Tongue (tissue), 2 donors: Measurements from ENCODE around the gene NRXN3. TPM values are rescaled to one million over a fixed set of nuclear protein-coding genes. Genes with fewer than 3 reads are reported as not detected.
"Not testable (repeated sequence)": the region's sequence is repeated elsewhere in the genome, so short reads cannot be mapped to it uniquely, and the experiment has no call there.

ENCODE experiments used
- DNase-seq: peaks from one replicate; pipeline ENCODE4 v3.0.0-alpha.2; 2015
- total RNA-seq: library from RNA; depleted of rRNA; stranded (reverse); fragments of >200 nt; gene quantifications from one replicate; pipeline ENCODE4 v1.2.3, GENCODE V29; 2014

Gene NRXN3
- total RNA-seq, 1 donor from 2014 or later: 2.9 TPM

DNA sequence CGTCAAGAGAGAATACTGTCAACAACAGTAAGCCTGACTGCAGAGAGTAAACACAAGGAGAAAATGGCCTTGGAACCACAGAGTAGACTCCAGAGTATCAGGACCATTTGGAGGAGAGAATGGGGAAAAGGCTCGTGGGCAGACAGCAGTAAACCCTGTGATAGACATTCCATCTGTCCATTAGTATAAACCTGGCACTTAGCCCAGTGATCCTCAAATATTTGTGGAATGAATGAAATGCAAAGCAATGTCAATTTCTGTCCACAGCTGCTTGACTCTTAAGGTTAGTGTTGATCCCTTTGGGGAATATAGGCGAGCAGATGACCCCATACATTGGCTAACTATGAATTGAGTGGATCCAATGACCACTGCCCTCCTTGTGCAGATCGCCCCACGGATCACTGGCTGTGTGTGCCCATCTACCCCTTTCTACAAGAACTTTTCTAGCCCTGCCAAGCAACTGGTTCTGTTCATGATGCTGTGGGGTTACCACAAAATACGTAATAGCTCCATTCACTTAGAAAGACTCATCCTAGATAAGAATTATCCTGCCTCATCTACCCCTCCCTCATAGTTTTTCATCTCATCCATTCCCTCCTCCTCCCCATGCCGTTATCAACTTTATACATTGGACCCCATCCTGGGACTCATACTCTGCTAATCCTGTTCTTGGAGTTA lies 846.8 kb downstream of the NRXN3 start:
- peak; percentile 59 for DNase-seq

DNA sequence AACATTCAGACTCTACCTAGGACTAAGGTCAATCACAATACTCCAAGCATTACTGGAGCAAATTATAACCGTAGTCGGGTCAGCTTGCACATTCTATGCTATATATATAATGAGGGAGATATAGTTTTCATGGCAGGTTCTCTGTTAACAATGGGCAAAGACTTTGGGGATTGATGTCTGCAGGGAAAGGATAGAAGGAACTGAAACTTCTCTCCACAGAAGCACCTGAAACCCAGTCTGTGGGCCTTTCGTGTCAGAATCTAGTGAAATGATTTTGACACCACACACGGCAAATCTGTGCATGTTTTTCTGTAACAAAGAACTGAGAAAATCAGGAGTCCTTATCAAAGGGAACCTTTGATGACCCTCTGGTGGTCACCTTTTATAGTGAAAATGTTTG lies 847.4 kb downstream of the NRXN3 start:
- DNase-seq: no peak

DNA sequence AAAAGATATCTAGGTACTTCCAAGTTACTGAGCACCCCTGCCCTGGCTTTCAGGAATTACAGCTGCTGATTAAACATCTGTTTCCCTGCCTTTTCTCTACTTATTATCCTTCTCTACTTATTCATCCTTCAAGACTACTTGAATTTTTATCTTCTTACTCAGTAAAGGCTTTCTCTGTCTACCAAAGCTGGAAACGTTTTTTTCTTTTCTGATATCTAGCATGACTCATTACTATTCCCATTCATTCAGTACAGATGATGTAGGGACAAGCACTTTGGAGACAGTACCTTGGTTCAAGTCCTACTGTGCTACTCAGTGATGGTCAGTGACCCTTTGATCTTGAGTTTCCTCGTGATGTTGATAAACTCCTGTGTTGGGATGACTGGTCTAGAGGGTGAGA lies 848.7 kb downstream of the NRXN3 start:
- DNase-seq: no peak

DNA sequence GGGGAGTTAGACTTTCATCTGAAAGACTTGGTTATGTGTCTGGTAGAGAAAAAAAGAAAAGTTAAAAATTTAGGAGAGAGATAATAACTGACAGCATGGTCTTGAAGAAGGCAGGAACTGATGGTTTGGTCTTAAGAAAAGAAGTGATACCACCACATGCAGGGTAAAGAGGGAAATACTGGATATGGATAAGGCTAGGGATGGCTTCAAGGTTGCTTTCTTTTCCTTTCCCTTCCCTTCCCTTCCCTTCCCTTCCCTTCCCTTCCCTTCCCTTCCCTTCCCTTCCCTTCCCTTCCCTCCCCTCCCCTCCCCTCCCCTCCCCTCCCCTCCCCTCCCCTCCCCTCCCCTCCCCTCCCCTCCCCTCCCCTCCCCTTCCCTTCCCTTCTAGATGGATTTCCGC lies 849.7 kb downstream of the NRXN3 start:
- DNase-seq: not testable (repeated sequence)

DNA sequence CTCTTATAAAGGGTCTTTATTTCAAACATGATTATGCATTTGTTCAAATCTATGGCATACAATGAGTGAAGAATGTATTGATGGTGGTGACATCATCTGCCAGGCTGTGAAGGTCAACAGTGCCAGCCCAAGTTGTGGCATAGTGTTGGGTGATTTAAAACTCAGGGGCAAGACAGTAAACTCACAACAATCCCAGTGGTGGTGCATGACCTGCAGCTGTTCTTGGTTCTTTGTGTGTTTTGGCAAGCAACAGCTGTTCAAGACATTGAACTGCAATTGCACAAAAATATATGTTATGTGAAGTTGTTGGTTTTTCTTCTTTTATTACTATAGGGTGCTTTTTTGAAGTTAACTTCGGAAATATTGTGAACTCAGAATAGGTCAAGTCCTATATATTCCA lies 851.6 kb downstream of the NRXN3 start:
- DNase-seq: peak; percentile 58

DNA sequence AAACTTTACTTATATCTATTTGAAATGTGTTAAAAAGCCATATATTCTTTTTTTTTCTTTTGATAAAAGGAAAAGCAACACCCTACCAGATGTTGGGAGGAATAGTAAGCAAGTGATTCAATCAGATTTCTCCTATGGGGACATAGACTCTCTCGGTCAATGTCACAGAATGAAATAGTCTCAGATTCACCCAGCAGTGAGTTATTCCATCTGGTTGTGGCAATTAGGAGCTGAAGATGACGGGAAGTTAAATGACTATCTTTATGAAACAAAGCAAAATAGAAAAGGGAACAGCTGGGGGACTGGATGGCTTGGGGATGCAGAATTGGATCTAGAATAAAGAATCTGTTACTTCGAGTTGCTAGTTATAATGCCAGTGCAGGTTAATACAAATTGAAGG lies 857.0 kb downstream of the NRXN3 start:
- DNase-seq: no peak

DNA sequence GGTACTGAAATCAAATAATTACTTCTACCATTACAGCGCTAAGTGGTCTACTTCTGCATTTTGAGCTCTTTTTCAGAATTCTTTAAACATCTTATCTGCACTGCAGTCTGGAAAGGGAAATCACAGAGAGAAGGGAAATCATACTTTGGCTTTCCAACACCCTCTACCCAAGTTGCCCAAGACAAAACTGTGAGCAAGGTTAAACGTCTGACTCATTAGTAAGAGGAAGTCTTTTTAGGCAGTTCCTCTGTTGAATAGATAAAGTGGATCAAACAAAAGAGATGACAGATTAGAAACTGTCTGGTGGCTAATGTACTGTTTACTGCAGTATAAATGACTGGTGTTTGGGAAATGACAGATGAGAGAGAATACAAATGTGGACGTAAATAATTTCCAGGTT lies 858.1 kb downstream of the NRXN3 start:
- no peak for DNase-seq

DNA sequence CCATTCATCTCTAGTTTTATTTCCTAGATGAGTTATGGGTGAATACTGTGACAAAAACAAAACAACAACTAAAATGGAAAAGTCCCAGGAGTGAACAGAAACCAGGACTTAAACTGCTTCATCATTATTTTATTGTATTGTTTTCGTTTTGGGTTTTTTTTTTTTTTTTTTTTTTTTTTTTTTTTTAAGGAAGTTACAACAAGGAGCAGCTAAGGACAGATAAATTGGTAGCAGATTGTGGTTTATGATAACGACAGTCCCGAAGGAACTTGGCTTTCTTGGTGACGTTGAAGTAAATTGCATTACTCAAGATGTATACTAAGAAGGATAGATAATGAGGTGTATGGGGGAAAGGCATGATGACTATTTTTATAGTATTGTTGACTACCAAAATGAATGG lies 866.3 kb downstream of the NRXN3 start:
- DNase-seq: no peak

DNA sequence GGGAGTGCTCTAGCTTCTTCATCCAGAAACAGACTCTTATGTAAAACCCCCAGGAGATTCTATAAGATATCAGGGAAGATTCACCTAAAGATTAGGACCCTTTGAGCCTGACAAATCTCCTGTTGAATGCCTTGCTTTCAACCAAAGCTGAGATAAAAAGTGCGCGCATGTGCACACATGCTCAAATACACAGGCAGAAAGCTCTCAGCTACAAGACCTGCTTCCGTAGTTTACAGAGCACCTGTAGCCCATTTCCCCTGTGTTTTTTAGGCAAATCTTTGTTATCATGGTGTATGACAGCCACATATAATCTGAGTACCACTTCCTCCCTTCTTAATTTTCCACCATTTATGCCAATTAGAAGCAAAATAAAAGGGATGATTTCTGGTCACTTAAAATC lies 866.9 kb downstream of the NRXN3 start:
- DNase-seq: no peak

DNA sequence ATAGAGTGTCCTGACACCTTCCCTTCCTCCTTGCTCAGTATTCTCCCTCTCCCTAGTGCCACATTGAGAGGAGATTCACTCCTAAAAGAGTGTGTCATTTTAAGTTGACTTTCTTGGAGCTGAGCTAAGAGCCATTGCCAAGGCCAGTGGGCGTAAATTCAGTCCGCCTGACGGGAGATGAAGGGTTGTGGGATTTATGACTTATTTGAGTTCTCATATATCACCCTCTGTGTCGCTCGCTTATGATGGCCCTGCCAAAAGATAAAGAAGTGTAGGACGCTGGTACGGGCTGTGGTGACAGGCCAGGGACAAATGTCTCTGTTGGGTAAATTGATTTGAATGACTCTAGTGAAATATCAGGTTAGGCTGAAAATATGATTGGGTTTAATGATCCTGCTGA lies 867.4 kb downstream of the NRXN3 start:
- DNase-seq: peak; percentile 13

DNA sequence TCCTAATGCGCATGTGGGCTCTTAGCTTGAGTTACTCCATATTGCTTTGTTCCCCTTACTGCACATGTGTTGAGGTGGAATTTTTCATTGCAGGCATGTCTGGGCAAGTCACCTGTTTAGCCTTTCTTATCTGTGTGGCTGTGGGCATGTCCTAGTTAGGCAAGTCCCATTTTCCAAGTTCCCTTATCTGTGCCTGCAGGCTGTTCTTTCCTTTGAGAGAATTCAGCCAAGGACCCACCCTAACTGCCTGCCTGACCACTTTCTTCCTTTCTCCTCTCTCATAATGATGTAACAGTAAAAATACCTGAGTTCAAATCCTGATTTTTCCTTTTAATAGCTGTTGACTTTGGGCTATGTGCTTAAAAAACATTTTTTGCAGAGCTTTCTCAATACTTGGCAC lies 870.6 kb downstream of the NRXN3 start:
- no peak for DNase-seq

DNA sequence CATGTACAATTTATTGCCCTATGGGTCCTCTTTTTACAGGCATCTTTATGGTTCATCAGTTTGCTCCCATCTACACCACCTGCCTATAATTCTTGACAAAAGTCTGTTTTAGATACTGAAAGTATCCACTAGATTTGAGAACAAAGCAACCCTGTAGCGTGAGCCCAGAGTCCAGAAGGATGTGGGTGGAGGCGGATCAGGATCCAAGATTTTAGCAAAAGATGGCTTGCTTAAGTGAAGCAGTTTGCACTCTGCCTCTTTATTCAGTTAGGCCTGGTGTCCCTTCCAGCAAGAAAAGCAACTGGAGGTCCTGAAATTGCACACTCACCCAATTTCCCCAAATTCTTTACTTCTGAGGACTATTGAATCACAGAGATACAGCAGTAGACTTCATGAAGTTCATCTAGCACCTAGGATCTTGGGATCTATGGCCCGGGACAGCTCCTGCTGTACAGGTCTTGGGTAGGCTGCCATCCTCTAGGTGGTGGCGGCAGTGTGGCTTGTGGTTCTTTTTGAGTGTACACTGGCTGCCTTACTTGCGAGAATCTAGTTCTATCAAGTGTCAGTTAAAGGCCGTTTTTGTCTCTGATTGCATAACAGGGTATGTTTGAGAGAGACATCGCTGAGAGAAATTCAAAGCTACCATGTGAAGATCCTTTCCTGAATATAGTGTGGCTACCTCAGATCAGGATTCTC lies 873.2 kb downstream of the NRXN3 start:
- DNase-seq: no peak

DNA sequence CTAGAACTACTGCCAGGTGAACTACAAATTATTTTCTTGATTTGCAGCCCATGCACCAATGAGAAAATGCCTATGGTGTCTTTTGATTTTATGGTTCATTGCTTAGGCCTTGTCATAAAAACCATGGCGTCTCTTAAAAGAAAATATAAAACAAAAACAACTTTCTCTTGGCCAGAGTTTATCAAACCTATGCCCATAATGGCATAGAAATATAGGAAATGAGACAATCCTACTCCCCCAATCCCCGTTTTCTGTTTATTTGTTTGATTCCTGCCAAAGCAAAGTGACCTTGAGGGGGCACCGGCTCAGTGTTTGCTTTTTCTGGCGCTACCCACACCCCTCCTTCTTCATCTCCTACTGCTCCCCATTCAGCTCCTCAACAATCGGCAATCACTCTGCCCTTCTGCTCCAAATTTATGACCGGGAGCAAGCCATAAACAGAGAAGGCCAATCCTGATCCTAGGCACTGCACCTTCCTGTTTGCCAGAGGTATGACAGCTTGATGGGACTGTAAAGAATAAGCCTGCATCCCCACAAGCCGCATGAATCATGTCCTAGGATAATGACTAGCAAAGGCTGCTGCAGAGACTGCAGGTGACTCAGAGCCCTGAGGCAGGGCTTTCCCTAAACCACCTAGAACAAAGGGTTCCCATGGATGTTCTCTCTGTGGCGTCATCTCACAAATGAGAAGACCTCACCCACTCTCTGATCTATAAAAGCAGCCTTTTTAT lies 874.9 kb downstream of the NRXN3 start:
- peak; percentile 8 for DNase-seq

DNA sequence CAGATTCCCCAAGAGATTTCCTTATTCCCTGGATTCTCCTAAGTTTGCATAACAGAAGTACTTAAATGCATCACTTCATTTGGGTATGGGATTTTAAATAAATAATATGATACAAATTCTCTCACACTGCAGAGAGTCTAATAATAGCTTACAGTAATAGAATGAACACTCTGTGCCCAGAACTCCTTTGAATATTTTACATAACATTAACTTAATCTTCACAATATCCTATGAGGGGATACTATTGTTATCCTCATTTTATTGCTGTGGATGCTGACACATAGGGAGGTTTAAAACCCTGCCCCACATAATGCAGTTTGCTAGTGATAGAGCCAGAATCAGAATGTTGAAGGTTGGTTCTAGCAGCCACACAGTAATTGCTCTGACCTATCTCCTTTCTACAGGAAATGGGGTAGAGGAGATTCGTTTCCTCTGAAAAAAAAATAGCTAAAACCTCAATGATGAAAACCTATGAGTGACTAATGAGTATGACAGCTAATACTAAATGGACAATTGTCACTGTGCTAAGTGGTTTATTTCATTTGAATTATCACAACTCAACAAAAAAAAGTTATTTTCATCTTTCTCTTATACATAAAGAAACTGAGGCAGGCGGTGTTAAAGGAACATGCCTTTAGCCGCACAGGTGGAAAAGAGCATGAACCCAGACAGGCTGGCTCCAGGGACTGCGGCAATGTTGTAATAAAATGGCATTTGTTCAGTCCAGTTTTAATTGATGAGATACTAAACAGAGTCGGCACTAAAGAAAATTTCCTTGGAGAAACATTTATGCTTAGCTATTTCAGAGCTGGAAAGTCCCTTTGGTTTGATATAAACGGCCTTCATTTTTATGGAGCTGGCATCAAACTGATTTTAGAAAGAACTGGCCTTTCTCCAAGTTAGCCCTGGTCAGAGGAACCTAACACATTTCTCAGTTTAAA lies 880.9 kb downstream of the NRXN3 start:
- DNase-seq: no peak

DNA sequence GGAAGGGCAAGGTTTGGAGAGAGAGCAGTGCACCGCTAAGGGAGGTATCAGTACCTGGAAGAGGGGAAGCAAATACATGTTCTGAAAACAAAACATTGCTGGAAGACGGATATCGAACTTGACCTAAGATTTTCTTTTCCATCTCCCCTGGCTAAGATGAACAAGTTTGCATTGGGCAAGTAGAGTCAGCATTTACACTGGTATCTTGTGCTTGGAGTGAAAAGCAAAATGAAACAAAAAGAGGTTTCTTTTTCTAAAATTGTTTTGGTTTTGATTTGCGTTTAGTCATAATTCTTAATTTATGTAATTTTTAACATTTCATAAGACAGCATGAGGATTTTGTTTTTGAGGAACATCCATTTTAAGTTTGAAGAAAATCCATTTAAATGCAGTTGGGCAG lies 881.6 kb downstream of the NRXN3 start:
- DNase-seq: no peak

DNA sequence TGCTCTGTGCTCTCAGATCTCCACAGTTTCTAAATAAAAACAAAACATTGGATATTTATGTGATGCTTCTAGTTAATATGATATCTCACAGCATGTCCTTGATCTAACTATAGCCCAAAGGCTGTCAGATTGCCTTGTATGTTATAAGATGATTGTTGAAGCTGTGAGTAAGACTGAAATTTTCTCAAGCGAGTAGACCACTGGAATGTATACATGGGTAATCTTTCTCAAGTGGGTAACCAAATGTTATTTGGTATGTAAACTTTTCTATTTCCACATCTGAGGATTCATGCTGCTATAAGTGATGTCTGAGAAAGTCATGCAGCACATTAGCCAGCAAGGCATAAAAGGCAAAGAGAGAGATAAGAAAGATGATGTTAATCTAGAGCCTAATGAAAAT lies 886.7 kb downstream of the NRXN3 start:
- peak; percentile 42 for DNase-seq

DNA sequence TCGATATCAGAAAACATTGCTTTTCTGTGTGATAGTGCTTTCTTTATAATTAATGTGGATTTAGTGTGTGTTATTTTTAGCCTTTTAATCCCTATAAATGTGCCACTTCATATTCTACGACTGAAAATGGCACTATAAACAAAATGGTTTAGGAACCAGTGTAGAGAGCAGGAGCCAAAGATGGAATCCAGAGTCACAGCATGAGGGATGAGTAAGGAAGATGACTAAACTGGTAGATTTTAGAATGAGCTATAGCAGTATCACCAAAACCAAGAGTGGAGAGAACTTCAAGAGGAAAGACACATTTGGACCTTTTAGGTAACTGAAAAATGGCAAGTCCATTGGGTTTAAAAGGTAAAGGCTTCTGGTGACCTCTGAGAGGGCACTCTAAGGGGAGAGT lies 887.2 kb downstream of the NRXN3 start:
- DNase-seq: peak; percentile 5

DNA sequence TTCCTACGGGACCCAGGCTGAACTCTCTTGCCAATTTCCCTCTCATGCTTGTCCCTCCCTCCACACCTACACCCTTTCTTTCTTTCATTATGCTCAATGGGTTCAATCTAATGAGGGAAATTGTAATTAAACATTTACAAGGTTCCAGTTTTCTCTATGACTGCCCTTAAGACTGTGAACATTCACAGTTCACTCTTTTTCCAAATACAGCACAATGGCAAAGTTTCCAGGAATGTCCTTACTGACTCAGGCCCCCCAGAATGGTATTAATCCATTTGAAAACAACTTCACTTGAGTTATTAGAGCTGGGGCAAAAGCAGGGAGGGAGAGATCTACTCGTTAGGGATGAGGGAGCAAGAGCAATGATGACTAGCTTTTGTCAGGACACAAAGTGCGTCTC lies 892.1 kb downstream of the NRXN3 start:
- DNase-seq: no peak

DNA sequence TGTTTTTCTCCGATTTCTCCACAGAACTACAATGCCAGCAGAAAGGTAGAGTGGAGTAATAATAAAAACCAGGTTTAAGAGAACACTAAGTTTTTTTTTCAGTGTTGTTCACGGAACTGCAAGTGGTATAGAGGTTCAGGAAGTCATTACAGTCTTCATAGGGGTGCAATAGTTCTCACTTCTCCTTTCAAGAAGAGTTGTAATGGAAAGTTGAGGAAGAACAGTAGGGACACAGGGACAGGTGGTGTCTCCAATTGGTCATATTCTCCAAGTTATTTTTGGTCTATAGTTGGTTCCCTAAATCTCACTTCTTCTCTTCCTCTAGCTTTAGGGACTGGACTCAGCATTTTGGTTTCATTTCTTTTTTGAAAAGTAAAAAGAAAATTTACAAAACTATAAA lies 894.0 kb downstream of the NRXN3 start:
- no peak for DNase-seq

DNA sequence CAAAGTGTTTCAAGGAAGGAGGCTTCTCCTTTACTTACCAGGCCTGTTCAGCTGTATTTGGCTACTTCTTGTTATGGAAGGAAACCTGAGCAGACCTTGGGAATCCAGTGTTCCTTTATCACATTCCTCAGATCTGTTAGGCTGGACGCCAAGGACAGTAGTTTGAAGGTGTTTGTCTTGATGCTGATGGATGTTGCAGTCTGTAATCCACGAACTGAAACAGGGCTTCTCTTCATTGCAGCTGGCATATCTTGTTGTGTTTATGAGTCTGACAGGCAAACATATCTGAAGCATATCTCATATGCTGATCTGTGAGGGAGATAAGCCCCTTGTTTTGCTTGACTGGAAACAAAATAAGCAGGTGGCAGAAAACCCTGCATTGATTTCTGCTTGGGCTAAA lies 904.3 kb downstream of the NRXN3 start:
- DNase-seq: no peak

DNA sequence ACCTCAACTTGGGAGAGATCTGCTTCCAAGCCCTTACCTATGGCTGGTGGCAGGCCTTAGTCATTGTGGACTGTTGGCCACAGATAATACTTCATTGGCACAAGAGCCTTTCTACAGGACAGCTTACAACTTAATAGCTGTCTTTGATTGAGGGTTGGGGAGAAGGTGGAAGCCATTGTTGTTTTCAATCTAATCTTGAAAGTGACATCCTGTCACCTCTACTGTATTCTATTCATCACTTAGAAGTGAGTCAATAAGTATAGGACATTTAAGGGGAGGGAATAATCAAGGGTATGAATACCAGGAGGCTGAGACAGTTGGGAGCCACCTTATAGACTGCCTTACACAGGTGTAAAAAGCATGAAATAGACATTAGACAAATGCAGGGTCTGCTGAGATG lies 906.3 kb downstream of the NRXN3 start:
- DNase-seq: no peak

DNA sequence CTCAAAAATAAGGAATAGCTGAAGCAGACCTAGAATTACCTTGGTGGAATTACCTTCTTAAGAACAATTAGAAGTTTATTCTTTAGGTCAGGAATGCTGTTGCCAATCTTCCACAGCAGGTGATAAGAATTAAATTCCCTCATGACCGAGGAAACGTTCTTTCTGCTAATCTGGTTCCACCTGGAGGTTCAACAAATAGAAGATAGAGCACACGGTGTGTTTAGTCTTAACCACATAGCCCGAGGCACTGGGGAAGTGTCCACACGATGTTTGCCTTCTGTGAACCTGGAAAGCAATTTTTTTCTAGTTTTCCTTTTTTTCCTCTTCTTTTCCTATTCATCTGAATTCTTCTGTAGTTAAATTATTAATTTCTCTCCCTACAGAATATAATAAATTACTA lies 906.9 kb downstream of the NRXN3 start:
- DNase-seq: no peak

DNA sequence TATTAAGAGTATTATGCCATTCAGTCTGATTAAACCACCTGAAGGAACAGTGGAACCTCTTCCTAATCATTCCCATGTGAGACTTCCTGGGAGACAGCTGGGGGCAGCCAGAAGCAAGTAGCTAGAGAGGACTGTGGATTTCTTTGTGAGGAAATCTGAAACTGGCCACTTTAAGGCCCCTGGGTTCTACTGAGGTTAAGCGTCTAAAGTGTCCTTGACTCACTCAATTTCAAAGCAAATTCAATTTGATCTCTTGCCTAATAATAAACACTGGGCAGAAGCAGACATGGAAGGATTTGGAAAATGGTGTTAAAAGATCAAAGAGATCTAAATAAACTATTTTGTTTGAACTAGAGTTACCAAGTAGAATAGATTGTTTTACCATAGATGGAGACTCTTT lies 909.9 kb downstream of the NRXN3 start:
- DNase-seq: no peak
